ENCODE data around the gene TNS1.

Gene TNS1

DNA sequence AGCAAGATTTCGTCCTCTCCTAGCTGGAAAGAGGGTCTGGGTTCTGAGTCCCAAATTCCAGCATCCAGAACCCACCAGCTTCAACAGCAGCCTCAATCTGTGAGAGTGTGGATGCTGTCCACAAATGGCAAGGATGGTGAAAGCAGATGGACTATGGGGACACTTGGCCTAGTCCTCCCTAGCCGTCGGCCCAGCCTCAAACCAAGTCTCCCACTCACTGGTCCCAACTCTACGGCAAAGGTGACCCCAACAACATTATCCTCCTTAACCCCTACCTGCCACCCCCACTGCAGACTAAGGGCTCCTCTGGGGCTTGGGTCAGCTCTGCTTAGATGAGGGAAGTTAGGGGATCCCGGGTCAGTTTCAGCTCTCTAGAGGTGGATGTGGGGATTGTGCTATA lies 57.3 kb downstream of the TNS1 start:
- TF ChIP-seq, protein P1, sequence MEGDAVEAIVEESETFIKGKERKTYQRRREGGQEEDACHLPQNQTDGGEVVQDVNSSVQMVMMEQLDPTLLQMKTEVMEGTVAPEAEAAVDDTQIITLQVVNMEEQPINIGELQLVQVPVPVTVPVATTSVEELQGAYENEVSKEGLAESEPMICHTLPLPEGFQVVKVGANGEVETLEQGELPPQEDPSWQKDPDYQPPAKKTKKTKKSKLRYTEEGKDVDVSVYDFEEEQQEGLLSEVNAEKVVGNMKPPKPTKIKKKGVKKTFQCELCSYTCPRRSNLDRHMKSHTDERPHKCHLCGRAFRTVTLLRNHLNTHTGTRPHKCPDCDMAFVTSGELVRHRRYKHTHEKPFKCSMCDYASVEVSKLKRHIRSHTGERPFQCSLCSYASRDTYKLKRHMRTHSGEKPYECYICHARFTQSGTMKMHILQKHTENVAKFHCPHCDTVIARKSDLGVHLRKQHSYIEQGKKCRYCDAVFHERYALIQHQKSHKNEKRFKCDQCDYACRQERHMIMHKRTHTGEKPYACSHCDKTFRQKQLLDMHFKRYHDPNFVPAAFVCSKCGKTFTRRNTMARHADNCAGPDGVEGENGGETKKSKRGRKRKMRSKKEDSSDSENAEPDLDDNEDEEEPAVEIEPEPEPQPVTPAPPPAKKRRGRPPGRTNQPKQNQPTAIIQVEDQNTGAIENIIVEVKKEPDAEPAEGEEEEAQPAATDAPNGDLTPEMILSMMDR (IDR thresholded peaks at IDR 0.05; ENCODE audit: low read depth, low read length, missing control alignments), result no peak
- no peak for DNase-seq (ENCODE audit: low read depth)
- H3K4me3 ChIP-seq (ENCODE audit: low read depth, low read length), result no peak overlapping the region

DNA sequence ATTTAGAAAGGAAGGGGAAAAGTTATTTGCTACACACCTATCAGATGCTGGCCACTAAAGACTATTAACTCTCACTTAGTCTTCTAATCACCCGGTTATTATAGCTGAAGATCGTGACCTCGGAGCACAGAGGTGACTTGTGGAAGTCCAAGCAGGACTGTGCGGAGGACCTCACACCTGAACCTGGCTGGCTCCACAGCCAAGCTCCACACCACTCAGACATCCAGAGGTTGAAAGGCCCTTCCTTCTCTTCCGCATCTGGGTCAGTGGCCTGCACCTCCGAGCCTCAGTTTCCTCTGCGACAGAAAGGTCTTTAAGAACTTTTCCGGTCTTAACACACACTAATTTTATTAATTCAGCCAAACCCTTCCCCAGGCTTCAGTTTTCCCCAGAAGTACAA lies 57.9 kb downstream of the TNS1 start:
- H3K4me3 ChIP-seq (ENCODE audit: low read depth, low read length), result no peak overlapping the region
- TF ChIP-seq, protein P1 (IDR thresholded peaks at IDR 0.05; ENCODE audit: low read depth, low read length, missing control alignments), result no peak
- DNase-seq (ENCODE audit: low read depth), result no peak

GRCh38 chr2:217944366-217944765 lies 58.4 kb downstream of the TNS1 start:
- DNase-seq (ENCODE audit: low read depth), result no peak
- TF ChIP-seq, protein P1 (IDR thresholded peaks at IDR 0.05; ENCODE audit: low read depth, low read length, missing control alignments), result no peak
- H3K4me3 ChIP-seq (ENCODE audit: low read depth, low read length), result no peak overlapping the region

DNA sequence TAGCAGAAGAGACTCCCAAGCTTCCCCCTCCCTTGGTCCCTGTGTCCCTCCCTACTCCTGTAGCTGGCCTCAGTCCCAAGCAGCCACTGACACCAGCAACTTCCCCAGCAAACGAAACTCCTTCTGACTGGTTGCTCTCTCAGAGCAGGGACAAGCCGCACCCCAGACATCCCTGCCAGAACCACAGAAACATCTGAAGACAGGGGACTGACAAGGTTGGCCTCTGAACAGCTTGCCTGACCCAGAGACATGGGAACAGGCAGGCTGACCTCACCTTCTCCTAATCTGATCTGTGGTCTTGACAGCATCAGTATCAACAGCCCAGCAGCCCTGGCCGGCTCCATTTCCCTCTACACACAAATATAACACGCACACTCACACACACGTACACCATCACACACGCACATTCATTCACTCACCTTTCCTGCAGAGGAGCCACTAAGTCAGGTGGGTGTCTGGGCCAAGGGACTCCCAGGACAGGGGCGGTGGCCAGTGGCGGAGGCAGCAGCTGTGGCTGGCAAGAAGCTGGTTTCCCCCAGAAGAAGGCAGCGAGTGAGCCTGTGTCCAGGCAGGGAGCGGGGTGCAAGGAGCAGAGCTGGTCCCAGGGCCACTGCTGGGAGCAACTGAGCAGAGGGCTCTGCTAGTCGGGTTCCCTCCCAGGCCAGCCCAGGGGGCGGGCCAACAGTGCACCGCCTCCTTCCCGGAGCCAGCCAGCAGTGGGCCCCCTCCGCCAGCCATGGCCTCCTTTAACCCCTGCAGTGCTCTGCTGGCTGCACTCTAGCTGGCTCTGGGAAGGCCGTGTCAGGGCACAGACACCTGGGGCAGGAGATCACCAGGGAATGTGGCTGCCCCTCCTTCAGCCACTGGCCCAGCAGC lies 59.1 kb downstream of the TNS1 start:
- no peak for DNase-seq (ENCODE audit: low read depth)
- no peak overlapping the region for H3K4me3 ChIP-seq (ENCODE audit: low read depth, low read length)
- TF ChIP-seq, protein P1 (IDR thresholded peaks at IDR 0.05; ENCODE audit: low read depth, low read length, missing control alignments), result no peak

DNA sequence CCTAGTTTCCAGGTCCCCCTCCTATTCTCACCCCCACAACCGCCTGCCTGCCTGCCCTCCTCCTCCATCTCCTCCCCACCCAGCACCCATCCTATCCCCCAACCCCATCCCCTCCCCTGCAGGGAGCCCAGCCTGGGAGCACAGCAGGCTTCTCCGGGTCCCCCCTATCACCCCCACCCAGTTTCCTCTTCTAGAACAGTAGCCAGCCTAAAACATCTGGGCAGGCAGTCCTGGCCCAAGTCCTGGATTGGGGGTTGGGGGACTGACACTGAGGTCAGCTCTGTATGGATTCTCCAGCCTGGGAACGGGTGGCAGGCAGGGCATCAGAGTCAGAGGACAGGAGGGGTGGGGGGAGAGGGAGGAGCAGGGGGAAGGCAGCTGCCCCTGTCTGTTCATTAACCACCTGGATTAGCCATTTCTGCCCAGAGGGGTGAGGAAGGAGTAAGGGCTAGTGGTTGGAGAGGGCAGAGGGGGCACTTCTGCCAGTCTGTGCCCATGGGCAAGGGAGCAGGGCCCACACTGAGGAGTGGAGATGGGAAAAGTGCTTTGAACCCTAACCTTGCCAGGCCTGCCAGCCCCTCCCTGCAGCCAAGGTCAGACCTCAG lies 60.0 kb downstream of the TNS1 start:
- no peak for DNase-seq (ENCODE audit: low read depth)
- TF ChIP-seq, protein P1 (IDR thresholded peaks at IDR 0.05; ENCODE audit: low read depth, low read length, missing control alignments), result no peak
- no peak overlapping the region for H3K4me3 ChIP-seq (ENCODE audit: low read depth, low read length)

DNA sequence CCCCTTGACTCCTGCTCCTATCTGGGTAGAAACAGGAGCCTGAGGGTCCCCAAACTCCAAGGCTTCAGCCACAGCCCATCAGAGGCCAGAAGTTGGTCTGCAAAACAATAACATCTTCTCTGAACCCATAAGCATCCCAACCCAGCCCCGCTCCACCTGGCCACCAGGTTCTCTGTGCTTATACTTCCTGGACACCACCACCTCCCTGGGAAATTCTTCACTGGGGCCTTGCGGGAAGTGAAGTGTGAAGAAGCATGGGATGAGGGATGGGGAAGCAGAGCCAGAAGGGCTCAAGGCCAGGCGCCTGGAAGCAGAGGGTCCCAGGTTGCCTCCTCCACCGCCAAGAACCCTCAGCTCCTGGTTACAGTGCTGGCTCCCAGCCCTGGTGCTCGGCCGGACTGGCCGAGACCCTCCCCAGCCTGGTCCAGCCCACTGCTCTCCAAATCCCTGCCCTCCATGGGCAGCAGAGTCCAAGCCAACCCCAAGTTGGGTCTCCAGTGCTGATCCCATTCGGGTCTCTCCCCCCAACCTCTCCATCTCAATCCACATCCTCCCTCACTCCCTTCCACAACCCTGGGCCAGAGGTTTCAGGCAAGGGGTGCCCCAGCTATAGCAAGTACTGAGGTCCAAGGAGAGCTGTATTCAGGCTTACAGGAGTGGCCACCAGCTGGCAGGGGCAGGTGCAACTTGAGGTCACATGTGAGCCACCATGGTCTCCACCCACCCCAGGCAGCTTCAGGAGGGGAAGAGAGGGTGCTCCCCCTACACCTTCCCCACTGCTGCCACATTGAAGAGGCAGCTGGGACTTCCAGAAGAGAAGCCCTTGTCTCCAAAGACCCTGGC lies 60.7 kb downstream of the TNS1 start:
- H3K4me3 ChIP-seq (ENCODE audit: low read depth, low read length), result no peak overlapping the region
- TF ChIP-seq, protein P1 (IDR thresholded peaks at IDR 0.05; ENCODE audit: low read depth, low read length, missing control alignments), result no peak
- DNase-seq (ENCODE audit: low read depth), result no peak

All from GM12864 (cell line).